ENCODE measurements around the gene STEAP4.

STEAP4 gene

GRCh38 chr7:88306590-88307048 is at the start of gene STEAP4:
TSS of gene STEAP4 (minus strand) at chr7:88306894. CDS start at chr7:88284269, 22,625 bp downstream.
- DNase-seq (ENCODE audit: low spot score) = peak; percentile 80

- DNase-seq (ENCODE audit: low spot score) = no peak
Measured at GRCh38 chr7:88355011-88355410, 48.3 kb upstream of the STEAP4 start.

DNA sequence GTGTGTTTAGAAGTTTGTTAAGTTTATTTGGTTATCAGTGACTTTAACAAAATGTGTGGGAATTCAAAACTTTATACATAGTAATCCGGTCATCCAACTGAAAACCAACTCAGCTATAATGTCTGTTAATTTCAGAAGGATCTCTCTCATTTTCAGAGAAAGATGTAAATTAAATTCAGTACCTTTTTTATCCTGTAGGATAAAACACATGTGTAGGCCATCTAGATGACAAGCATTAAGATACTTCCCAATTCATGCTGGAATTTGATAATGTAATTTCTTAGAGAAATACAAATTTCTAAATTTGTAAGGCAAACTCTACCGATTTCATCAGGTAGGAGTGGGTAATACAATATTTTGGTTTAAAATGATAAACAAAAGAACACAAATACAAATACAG is 43.4 kb upstream of the STEAP4 start:
- DNase-seq (ENCODE audit: low spot score) = no peak

DNA sequence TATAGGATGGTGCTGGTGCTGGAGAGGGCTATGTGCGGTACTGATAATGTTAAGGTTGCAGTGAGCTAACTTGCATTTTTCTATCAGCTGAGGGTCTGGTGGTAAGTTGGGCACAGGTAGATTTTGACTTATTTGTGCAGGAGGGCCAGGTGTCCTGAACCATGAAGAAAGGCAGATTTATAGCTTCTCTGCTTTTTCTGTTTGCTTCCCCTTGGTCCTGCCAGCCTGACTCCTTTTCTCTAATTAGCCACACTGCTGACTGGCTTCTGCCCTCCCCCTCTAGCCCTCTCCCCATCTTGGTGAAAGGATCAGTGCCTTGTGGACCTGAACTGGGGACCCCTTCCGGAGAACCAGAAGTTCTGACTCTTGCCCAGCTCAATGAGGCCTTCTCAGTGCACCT is 40.8 kb upstream of the STEAP4 start:
- no peak for DNase-seq (ENCODE audit: low spot score)

- peak; percentile 34 for DNase-seq (ENCODE audit: low spot score)
Measured at GRCh38 chr7:88347090-88347489, 40.4 kb upstream of the STEAP4 start.

GRCh38 chr7:88346357-88346756 is 39.7 kb upstream of the STEAP4 start:
- no peak for DNase-seq (ENCODE audit: low spot score)

DNA sequence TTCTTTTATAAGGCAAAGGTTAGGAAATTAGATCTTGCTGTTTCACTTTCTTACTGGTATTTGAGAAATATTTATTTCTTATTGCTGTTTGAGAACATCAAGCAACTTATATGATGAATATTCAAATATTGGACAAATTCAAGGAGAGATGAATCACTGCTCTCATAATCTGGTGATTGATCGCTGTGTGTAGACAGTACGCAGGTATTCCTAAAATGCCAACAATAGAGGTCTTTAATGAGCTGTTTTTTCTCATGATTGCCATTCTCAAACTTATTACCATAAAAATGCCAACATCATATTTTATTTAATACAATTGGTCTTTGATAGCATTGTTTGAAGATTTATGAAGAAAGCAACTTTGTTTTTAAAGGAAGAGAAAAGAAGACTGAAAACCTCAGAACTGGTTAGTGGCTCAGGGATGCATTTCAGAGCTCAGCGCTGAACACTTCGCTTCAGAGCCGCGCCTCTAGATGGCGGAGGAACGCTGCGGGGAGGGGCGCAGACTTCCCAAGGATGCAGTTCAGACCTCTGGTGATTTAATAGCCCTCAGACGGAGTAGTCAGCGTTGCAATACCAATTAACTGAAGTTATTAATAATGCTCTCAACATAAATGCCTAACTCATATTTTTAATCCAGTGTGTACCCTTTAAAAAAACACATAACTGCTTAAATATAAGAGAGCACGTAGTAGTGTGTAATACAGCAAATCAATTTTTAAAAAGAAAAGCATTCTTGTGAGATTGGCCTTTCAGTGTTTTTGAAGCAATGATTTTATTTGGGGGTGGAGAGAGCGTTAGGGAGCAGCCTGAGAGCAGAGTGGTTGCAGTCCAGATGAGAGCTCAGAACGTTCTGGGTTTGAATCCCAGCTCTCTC is 38.5 kb upstream of the STEAP4 start:
- DNase-seq (ENCODE audit: low spot score) = peak; percentile 57

DNA sequence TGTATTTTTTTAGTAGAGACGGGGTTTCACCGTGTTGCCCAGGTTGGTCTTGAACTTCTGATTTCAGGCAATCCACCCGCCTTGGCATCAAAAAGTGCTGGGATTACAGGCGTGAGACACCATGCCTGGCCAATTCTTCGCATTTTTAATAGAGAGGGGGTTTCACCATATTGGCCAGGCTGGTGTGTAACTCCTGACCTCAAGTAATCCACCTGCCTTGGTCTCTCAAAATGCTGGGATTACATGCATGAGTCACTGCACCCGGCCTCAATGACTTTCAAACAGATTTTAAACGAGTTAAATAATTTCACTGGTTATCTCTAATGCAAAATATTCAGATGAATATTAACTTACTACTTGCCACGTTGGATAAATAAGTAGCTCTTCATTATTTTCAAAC is 37.6 kb upstream of the STEAP4 start:
- no peak for DNase-seq (ENCODE audit: low spot score)

GRCh38 chr7:88339195-88339922 is 32.7 kb upstream of the STEAP4 start:
- no peak for DNase-seq (ENCODE audit: low spot score)

GRCh38 chr7:88338503-88338902 is 31.8 kb upstream of the STEAP4 start:
- peak; percentile 13 for DNase-seq (ENCODE audit: low spot score)

DNA sequence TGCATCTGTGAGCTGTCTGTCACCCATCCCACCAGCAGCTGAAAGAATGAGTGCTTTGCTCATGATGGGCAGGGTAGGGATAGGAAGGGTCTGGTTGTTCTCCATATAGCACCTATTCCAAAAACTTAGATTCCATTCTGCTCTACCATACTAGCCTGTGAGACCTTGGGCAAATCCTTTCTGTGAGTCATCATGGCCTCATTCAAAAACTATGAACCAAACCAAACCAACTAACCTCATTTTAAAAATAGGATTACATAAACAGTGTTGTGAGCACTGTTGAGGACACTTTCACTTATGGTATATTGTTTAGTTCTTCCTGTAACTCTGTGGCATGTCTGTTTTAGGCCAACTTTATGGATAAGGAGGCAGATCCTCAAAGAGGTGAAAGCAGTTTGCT is 30.9 kb upstream of the STEAP4 start:
- peak; percentile 78 for DNase-seq (ENCODE audit: low spot score)

GRCh38 chr7:88331322-88331721 is 24.6 kb upstream of the STEAP4 start:
- no peak for DNase-seq (ENCODE audit: low spot score)

DNA sequence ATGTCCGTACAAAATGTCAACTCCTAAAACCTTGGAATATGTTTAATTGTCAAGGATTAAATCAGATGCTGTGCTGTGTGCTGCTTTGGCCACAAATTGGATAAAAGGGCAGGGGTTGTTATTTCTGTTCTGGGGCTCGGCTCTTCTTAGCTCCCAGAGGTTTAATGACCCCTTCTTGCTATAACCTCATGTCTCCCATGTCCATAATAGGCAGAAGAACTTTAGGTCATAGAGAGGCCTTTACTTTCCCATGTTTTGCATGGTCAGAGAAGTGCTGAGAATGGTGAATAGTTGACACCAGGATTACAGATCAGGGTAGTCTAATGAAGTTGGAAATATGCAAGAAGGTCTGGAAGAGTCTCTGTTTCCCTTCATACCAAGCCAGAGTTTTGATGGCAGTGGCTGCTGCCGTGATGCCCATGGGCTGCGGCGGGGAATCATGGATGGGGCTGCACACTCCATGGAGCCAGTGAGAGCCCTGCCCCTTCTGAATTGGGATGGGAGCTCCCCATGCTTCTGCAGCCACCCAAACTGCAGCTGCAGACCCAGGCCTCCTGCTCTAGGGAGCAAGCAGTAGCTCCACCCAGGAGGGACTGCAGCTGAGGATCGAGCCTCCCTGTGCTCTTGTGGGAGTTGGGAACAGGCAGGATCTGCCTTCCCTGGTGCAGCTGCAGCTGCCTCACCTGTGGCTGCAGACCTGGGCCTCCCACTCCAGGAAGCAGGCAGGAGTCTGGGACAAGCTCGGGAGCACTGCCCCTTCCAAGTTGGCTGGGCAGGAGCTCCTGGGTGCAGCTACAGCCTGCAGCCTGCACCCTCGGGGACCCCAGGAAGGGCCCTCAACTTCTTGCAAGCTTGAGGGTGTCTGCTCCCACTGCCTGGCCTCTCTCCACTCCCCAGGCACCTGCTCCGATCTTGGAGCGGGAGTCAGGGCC is 23.1 kb upstream of the STEAP4 start:
- DNase-seq (ENCODE audit: low spot score) = no peak

GRCh38 chr7:88328787-88329186 is 22.1 kb upstream of the STEAP4 start:
- peak; percentile 50 for DNase-seq (ENCODE audit: low spot score)

GRCh38 chr7:88324699-88325098 is 18.0 kb upstream of the STEAP4 start:
- no peak for DNase-seq (ENCODE audit: low spot score)

DNA sequence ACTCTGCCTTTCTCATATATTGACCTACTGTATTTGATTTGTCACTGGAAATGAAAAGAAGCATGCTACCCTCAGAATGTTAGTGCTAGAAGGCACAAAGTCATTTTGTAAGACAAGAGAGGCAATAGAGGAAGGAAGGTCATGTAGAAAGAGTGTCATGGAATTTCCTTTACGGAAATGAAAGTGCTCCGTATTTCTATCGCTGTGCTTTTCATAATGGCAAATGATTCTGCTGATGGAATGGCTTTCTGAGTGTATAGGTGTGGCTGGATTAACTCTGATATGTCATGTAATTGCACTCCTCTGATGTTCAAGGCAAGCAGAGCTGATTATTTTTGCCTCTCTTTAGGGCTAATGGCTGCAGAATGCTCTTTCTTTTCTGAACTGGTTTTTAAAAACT is 15.5 kb upstream of the STEAP4 start:
- no peak for DNase-seq (ENCODE audit: low spot score)

DNA sequence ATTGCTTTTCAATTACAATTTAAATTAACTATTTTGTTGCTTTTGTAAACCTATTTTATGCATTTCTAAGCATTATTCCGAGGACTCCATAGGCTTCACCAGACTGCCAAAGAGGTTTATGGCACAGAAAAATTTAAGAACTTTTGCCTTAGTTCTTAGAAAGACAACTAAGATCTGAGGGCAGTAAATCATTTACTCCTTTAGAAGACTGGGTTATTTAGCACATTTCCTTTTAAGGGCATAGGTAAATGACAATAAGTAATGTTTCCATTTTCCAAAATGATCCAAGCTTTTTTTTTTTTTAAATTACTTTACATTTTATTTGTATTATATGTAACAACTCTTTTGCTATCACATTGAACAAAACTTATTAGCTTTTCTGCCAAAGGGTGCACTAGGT is 15.0 kb upstream of the STEAP4 start:
- no peak for DNase-seq (ENCODE audit: low spot score)

GRCh38 chr7:88318196-88318595 is 11.5 kb upstream of the STEAP4 start:
- DNase-seq (ENCODE audit: low spot score) = no peak

DNA sequence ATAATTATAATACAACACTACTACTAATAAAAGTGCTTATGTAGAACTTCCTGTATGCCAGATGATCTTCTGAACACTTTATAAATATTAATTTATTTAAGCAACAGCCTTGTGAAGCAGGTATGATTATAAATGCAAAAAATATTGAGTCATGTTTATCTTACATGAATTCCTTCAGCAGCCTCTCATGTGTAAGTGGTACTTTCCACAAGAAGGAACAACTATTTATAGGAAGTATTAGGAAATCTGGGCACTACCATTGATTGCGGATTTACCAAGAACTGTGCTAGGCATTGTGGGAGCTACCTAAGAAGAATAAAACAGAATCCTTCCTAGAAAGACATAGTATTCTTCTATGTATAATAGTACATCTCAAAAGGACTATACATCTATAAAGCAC is 10.7 kb upstream of the STEAP4 start:
- no peak for DNase-seq (ENCODE audit: low spot score)

- DNase-seq (ENCODE audit: low spot score) = no peak
Measured at GRCh38 chr7:88316456-88316855, 9.8 kb upstream of the STEAP4 start.

- DNase-seq (ENCODE audit: low spot score) = no peak
Measured at GRCh38 chr7:88315522-88315921, 8.8 kb upstream of the STEAP4 start.

DNA sequence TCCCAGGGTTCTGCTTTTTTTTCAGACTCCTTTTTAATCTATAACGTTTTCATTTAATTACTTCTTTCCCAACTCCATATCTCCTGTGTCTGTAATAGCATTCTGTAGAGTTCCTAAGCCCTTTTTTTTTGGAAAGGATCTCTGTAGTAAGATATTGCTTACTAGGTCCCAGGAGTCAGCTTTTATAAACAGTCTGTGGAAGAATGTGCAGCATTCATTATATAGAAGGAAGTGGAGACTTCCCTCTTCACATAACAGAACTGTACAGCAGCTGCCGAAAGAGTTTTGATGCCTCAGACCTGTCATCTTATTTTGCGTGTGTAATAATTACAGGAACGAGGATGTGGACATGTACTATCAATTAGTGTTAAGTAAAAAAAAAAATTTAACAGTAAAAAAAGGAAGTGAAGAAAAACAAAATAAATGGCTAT is 7.4 kb upstream of the STEAP4 start:
- DNase-seq (ENCODE audit: low spot score) = no peak
